Retina (tissue), 1 donor: ENCODE results near the gene RELT.

Experiments
- DNase-seq: peaks from one replicate; pipeline ENCODE4 v3.0.0-alpha.2; 2016

The RELT gene, protein sequence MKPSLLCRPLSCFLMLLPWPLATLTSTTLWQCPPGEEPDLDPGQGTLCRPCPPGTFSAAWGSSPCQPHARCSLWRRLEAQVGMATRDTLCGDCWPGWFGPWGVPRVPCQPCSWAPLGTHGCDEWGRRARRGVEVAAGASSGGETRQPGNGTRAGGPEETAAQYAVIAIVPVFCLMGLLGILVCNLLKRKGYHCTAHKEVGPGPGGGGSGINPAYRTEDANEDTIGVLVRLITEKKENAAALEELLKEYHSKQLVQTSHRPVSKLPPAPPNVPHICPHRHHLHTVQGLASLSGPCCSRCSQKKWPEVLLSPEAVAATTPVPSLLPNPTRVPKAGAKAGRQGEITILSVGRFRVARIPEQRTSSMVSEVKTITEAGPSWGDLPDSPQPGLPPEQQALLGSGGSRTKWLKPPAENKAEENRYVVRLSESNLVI

DNA sequence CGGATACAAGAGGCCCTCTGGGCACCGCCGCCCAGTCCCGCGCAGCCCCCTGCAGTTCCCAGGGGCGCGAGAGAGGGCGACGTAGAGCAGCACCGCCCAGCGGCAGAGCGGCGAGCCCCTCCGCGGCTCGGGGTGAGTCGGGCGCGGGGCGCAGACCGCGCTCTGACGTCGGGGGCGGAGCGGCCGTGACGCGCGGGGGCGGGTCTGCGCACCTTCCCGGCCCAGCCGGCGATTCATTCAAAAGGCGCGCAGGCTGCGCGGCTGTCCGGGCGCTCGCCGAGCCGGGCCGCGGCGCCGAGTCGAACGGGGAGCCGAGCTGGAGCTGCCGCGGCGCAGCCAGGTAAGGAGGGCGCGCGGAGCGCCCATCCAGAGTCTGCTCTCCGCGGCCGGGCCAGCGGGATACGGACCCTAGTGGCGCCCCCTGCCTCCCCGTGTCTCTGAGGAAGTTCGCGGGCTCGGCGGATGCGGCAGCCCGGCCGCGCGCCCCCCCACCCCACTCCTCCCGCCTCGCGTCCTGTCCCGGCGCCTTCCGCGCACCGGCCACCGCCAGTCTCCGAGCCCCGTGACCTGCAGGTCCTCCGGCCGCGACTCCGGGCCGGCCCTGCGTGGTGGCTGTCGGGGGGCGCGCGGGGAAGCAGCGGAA lies at the start of gene RELT:
Gene RELT, plus strand, starts transcription at position 240 of the 643 bp plus-strand sequence. CDS start 12,738 bp downstream, outside the sequence.
- DNase-seq: peak; percentile 95

- DNase-seq: no peak
Observed at GRCh38 chr11:73326929-73327811, 49.0 kb upstream of the RELT start.

GRCh38 chr11:73327812-73328364 lies 48.3 kb upstream of the RELT start:
- DNase-seq: no peak

DNA sequence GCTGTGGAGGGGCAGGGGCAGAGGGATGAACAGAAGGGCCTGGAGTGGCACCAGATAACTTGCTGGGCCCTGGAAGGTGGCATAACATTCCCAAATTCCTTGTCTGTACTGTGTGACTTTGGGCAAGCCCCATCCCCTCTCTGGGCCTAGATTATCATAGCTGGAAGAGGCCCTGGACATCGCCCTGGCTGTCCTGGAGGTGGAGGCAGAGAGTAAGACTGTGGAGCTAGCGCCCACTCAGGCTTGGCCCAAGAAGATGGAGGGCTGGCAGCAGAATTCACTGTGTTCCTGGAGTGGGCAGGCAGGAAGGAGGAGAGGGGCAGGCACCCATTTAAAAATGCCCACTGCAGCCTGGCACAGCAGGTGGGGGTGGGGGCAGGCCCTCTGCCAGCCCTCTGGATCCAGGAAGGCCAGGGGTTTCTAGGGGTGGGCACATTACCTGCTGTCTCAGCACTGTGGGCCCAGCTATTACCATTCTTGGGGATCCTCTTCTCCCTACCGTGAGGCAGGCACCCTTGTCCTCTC lies 45.6 kb upstream of the RELT start:
- no peak for DNase-seq

DNA sequence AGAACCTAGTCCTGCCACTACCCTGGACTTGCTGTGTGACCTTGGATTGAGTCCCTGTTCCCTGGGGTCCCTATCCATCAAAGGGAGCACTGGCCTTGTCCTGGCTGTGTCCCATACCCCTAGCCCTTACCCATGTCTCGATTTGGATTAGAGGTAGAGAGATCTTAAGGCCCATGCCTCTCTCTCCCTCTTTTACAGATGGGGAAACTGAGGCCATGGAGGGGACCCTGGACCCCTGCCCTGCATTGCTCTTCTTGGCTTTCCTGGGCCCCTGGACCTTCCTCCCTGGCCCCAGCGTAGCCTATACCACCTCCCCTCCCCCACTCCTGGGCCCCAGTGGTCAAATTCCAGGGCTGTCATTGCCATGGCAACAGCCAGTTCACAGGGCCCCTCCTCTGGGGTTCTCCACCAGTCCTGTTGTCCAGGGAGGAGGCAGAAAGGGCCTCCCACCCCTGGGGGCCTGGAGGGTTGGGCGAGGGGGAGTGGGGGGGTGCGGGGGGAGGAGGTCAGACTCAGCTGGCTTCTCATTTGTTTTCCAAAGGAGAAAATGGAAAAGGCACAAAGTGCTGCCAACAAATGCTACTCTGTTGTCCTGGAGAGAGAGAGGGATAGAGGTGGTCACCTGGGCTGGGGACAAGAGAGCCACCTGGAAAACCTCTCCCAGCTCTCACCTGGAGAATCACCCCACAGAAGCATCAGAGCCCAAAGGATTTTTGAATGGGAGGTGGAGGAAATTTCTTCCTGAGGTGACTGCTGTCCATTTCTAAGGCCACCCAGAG lies 44.9 kb upstream of the RELT start:
- DNase-seq: no peak

DNA sequence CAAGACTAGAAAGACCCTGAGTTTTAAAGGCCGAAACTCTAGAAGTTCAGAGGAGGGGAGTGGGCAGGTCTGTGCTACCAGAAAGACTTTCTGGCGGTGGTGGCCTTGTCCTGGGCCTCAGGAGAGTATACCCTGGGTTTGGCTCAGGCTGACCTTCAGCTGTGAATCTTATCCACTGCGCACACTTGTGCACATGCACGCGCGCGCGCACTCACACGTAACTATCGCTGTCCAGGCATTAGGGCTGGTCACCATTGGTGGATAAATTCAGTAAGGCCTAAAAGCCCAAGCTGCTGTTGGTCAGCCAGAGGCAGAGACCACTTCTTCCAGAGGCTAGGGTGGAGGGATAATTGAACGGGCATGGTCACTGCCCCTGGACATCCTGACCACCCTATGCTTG lies 43.0 kb upstream of the RELT start:
- no peak for DNase-seq

DNA sequence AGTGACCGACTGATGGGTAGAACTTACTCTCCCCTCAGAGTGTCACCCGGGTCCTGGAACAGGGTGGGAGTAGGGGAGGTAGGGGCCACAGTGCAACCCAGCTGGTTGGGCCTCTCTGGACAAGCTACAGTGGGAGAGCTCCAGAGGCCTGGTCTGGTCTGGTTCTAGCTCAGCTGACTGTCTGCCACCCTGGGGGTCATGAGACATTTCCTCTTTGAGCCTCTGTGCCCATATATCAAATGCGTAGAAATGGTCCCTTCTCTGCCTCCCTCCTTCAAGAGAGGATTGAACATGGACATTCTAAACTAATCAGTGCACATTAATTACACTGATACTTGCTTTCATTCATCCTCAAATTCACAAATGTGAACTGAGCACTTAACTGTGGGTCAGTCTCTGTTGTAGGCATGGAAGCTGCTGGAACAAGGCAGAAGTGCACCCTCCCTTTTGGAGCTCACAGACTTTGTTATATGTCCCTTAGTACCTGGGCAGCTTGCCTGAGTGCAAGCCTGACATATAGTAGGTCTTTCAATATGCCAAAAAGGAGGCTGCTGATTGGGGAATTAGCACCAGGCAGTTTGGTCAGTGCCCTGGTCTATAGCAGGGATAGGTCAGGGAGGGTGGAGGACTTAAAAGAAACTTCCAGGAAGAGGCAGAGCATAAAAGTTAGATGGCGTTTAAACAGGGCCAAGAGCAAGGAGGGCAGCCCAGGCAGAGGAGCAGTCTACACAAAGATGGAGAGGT lies 42.4 kb upstream of the RELT start:
- DNase-seq: no peak

GRCh38 chr11:73334384-73335203 lies 41.6 kb upstream of the RELT start:
- no peak for DNase-seq

DNA sequence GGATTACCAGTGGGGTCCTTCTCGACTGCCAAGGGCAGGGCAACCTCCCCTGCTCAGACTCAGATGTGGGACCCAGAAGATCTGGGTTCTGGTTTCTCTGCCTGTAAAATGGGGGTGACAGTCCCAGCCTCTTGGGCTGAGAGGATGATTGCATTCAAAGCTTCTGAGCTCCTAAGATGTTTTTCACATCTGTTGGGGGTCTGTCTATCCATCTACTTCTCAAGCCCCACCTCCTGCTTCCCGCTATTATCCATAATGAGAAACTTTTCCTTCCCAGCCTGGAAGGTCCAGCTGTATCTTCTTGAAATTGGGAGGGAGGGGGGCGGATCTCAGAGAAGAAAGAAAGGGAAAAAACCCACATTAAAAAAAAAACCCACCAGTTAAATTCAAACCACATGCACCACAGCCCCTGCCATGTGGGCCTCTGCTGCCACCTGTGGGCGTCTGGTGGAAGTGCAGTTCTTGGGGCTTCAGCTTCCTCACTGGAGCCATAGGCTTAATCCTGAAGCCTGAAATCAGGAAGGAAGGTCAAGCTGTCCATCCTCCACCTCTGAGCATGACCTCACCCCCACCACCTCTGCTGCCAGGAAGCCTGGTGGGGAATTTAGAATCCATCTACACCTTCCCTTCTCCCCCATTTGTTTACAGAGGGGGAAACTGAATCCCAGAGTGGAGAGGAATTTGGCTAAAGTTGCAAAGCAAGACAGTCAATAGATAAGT lies 40.8 kb upstream of the RELT start:
- DNase-seq: peak; percentile 91

- no peak for DNase-seq
Observed at GRCh38 chr11:73337846-73338245, 38.4 kb upstream of the RELT start.

DNA sequence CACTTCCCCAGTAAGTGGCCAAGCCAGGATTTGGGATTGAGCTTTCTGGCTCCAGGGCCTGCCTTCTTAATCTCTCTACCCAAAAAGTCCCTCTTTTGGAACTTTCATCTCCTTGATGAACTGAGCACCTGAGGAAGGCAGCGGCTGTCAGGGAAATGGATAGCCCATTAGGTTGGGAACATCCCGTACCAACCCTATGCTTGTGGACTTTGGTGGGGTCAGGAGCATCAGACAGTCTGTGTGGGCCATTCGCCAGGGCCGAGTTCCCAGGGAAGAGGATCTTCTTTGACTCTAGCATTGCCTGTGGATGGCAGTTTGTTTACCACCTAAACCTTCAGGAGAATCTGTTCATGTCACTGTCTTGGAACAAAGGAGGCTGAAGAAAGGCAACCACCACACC lies 37.9 kb upstream of the RELT start:
- no peak for DNase-seq

DNA sequence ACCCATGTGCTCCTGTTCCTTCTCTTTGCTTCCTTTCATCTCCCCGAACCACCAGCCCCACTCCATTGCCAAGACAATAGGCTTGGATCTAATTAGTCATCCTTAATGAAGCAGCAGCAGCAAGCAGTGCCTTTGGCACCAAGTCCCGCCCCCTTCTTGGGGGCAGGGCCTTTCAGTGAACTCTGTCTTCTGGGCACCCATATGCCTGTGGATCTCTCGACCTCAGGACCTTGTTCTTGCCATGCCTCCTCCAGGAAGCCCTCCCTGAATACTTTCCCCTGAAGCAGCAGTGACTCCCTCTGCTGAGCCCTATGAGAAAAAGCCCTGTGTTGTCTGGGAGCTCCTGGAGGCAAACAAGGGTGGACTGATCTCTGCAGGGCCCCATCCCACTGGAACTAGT lies 36.0 kb upstream of the RELT start:
- no peak for DNase-seq

- no peak for DNase-seq
Observed at GRCh38 chr11:73342633-73343032, 33.6 kb upstream of the RELT start.

DNA sequence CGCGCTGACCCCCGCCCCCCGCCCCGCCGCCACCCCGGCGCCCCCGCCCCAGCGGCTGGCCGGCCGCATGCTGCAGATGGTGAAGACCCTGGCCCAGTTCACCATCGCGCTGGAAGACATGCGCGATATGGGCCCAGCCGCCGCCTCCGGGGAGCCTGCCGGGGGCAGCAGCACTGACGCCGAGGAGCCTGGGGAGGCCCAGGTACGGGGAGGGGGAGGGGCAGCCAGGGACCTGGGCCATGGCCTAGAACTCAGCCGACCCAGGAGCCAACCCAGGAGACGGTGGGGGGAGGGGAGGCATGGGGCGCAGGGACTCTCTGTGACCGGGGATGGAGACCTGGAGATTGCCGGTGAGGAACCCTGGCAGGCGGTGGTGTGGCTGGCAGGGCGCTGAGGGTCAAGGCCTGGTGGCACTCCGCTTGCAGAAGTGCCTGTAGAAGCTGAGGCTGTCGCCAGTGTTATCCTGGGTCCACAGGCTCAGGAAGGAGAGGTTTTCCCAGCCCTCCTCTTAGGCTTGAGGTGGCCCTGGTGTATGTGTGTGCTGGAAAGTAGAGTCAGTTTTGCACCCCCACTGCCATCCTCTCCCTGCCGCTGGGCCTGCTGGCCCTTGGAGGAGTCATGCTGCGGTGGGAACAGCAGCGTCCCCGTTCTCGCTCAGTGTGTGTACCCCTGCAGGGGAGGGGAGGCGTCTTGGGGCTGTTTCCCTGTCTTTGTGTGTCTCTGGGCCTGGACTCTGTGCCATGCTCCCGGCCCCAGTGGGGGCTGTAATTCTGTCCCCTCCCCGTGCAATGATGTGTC lies 32.9 kb upstream of the RELT start:
- DNase-seq: no peak

DNA sequence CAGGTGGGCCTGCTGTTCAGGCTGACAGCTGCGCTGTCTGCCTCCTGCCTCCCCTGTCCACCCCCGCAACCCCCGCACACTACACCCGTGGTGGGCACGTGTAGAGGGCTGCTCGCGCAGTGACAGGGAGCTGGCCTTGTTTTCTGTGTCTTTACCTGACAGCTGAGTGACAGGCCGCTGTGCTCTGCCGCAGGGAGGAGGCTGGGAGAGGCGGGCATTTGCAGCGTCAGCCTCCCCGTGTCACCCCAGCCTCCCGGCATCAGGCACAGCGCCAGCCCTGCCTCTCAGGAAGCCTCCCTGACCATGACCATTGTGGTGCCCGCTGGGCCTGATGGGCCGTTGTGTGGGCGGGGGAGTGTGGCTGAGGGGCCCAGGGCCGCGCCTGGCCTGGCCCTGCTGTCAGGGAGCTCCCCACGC lies 32.0 kb upstream of the RELT start:
- DNase-seq: peak; percentile 69

GRCh38 chr11:73345481-73346160 lies 30.6 kb upstream of the RELT start:
- DNase-seq: no peak

DNA sequence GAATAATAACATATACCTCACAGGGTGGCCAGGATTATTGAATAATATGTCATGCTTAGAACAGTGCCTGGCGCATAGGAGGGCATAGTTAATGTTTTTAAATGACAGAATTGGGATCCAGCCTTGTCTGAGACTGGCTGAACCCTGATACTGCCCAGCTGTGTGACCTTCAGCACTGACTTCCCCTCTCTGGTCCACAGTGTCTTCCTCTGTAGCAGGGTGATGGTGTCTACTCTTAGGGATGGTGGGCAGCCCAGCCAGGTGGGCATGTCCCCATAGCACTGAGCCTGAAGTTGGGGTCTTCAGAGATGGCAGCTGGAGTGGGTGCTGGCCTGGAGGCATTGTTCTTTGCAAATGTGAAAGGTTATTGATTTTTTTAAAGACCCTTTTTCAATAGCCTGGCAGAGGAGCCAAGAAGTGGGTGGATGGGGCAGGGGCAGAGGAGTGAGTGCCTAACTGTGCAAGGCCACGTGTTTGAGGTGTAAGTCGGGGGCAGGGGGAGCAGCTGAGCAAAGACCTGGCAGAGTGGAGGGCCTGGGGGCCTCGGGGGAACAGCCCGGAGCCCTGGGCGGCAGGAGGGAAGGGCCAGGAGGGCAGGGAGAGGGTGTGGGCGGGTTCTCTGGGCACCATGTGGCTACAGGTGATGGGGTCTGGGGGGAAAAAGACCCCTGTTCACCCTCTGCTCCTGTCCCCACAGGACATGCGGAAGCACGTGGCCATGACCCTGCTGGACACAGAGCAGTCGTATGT lies 29.8 kb upstream of the RELT start:
- no peak for DNase-seq
